Measurements from ENCODE around the gene LGALS14.

- TF ChIP-seq CTCF (IDR thresholded peaks at IDR 0.05) (no peak), POLR2A (IDR thresholded peaks at IDR 0.05) (no peak)
Measured at GRCh38 chr19:39684267-39684666, 20.0 kb upstream of the LGALS14 start.
